ENCODE results near the gene SLC25A40.

SLC25A40 gene

DNA sequence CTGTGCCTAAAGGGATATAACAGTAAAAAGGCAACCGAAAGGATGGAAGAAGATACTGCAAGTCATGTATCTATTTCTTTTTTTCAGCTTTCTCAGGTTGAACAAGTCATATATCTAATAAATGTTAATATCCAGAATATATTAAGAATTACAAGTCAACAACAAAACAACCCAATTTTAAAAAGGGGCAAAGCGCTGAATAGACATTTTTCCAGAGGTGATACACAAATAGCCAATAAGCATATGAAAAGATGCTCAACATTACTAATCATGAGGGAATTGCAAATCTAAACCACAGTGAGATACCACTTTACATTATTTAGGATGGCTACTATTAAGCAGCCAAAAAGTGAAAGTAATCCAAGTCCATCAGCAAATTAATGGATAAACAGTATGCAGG lies 23.1 kb upstream of the SLC25A40 start:
- H3K4me3 ChIP-seq (replicated peaks in 1 of 2; ENCODE audit: low read depth in 2 of 2, low read length in 2 of 2), result no peak overlapping the region
- no peak for DNase-seq (ENCODE audit: low read depth in 2 of 2)
- TF ChIP-seq, protein P1, sequence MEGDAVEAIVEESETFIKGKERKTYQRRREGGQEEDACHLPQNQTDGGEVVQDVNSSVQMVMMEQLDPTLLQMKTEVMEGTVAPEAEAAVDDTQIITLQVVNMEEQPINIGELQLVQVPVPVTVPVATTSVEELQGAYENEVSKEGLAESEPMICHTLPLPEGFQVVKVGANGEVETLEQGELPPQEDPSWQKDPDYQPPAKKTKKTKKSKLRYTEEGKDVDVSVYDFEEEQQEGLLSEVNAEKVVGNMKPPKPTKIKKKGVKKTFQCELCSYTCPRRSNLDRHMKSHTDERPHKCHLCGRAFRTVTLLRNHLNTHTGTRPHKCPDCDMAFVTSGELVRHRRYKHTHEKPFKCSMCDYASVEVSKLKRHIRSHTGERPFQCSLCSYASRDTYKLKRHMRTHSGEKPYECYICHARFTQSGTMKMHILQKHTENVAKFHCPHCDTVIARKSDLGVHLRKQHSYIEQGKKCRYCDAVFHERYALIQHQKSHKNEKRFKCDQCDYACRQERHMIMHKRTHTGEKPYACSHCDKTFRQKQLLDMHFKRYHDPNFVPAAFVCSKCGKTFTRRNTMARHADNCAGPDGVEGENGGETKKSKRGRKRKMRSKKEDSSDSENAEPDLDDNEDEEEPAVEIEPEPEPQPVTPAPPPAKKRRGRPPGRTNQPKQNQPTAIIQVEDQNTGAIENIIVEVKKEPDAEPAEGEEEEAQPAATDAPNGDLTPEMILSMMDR (IDR thresholded peaks at IDR 0.05; ENCODE audit: low read depth, low read length), result no peak

DNA sequence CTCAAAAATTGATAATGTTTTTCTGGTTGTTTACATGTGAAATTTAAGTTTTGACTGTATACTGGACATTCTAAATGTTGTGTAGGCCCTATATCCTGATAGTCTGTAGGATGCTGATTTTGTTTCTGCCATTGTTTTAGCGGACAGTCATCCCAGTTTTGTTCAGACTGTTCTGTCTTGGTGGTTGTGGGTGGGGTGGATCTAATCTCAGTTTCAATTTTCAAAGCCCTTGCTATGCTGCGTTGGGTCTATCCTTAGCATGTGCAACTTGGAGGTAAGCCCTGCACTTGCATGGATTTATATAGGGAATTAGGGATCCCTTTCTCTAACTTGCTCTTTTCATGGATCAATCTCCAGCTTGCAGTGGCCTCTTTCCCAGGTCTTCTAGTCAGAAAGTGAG lies 19.2 kb upstream of the SLC25A40 start:
- TF ChIP-seq, protein P1 (IDR thresholded peaks at IDR 0.05; ENCODE audit: low read depth, low read length), result no peak
- no peak overlapping the region for H3K4me3 ChIP-seq (replicated peaks in 1 of 2; ENCODE audit: low read depth in 2 of 2, low read length in 2 of 2)
- DNase-seq (ENCODE audit: low read depth in 2 of 2), result no peak

DNA sequence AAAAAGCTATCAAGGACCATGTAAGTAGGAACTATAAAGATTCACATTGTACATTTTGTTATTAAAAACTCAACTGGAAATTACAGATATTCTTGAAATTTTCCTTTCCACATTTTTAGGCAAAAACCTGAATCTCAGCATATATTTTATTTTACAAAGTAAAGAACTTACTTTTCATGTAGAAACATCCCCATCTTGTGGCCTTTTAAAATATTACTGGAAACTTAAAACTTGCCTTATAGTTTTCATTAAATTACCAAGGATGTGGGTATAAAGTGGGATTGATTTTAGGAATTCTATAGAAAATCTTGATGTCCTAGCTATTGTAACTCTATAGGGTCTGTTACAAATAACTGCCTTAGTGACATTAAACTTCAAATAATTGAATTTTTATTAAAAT lies 10.7 kb upstream of the SLC25A40 start:
- DNase-seq (ENCODE audit: low read depth in 2 of 2), result peak; percentile 65 to 68

DNA sequence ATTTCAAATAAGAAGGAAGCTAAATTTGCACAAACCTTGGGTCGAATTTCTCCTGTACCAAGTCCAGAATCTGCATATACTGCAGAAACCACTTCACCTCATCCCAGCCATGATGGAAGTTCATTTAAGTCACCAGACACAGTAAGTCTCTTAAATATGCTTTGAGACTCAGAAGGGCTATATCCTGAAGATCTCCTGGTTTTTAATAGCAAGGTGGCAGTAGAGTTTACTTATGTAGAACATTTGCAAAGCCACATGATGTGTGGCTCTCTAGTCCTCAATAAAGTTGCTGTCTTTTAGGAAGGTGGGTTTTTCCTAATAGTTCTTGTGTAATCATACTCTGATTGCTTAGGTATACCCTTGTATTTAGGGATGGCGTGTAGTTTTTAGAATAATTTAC lies 8.9 kb upstream of the SLC25A40 start:
- no peak for DNase-seq (ENCODE audit: low read depth in 2 of 2)
- H3K4me3 ChIP-seq (replicated peaks in 1 of 2; ENCODE audit: low read depth in 2 of 2, low read length in 2 of 2), result no peak overlapping the region
- TF ChIP-seq, protein P1 (IDR thresholded peaks at IDR 0.05; ENCODE audit: low read depth, low read length), result no peak

More for the DNA sequence above, 10.7 kb upstream of the SLC25A40 start:
- H3K4me3 ChIP-seq (replicated peaks in 1 of 2; ENCODE audit: low read depth in 2 of 2, low read length in 2 of 2), result no peak overlapping the region
- TF ChIP-seq, protein P1 (IDR thresholded peaks at IDR 0.05; ENCODE audit: low read depth, low read length), result peak; percentile 29

DNA sequence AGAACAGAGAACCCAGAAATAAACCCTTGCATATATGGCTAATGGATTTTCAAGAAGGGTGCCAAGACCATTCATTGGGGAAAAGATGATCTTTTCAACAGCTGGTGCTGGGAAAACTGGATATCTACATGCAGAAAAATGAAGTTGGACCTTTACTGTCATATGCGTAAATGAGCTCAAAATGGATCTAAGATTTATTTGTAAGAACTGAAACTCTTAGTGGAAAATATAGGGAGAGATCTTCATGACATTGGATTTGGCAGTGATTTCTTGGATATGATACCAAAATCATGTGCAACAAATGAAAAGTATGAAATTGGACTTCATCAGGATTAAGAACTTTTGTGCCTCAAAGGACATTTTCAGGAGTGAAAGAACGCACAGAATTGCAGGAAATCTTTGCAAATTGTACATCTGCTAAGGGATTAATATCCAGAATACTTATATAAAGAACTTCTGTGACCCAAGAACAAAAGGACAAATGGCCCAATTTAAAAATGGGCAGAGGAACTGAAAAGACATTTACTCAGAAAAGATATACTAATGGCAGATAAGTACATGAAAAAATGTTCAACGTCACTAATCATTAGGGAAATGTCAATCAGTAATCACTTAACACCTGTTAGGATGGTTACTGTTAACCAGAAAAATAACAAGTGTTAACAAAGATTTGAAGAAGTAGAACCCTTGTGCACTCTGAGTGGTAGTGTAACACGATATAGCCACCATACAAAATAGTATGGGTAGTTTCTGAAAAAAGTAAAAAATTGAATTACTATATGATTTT lies 6.2 kb upstream of the SLC25A40 start:
- no peak for DNase-seq (ENCODE audit: low read depth in 2 of 2)
- TF ChIP-seq, protein P1 (IDR thresholded peaks at IDR 0.05; ENCODE audit: low read depth, low read length), result no peak

DNA sequence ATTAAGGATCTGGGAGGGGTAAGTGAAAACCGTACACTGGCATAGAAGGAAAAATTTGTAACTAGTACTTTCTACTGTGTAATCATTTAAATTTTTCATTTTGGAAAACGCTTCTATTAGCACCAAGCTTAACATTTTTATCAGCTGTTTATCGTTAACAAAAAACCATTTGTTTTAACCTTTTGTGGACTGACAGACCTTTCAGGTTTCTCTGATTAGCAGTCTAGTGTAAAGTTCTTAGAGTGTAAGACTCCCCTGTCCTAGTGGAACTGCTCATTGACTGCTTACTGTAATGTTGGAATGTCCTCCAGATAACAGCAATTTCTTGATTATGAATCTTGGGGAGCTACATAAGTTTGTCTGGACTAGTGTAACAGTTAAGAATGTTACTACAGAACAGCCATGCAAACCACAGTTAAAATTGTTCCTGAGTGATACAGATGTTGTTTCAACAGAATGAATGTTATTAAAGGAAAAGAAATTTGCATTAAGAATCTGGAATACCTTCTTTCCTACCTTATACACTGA lies 2.1 kb upstream of the SLC25A40 start:
- H3K4me3 ChIP-seq (replicated peaks in 1 of 2; ENCODE audit: low read depth in 2 of 2, low read length in 2 of 2), result peak overlapping the region in 1 of 2 donors; percentile 90
- TF ChIP-seq, protein P1 (IDR thresholded peaks at IDR 0.05; ENCODE audit: low read depth, low read length), result no peak
- peak; percentile 29 for DNase-seq (ENCODE audit: low read depth in 2 of 2)

More for the DNA sequence above, 6.2 kb upstream of the SLC25A40 start:
- no peak overlapping the region for H3K4me3 ChIP-seq (replicated peaks in 1 of 2; ENCODE audit: low read depth in 2 of 2, low read length in 2 of 2)

Data from cardiac fibroblast (primary cell).